H9 (cell line): ENCODE measurements around the gene VAMP8. TPM values are rescaled to one million over a fixed set of nuclear protein-coding genes. Genes with fewer than 3 reads are reported as not detected.

Experiments
- DNase-seq: peaks from one replicate; pipeline ENCODE4 v3.0.0-alpha.2; 2017
- H2AFZ ChIP-seq: one replicate; pipeline ENCODE4 v1.6.1; 2013; ENCODE audit warnings: mild to moderate bottlenecking, low read length, control low read depth, moderate library complexity
- H2AK5ac ChIP-seq: 2 replicates; pipeline ENCODE4 v1.6.1; 2013; ENCODE audit warnings: low read length, control low read depth, mixed read lengths; ENCODE audit not compliant: insufficient read length
- H2BK120ac ChIP-seq: one replicate; pipeline ENCODE4 v1.6.1; 2013; ENCODE audit warnings: low read depth, mild to moderate bottlenecking, low read length, control low read depth, inconsistent platforms; ENCODE audit not compliant: poor library complexity, severe bottlenecking
- H2BK12ac ChIP-seq: 2 replicates; pipeline ENCODE4 v1.6.1; 2013; ENCODE audit warnings: low read length, control low read depth, mixed read lengths, low read depth; ENCODE audit not compliant: insufficient read length
- H2BK15ac ChIP-seq: 2 replicates; pipeline ENCODE4 v1.6.1; 2013; ENCODE audit warnings: low read depth, low read length, control low read depth
- H2BK20ac ChIP-seq: one replicate; pipeline ENCODE4 v1.6.1; 2013; ENCODE audit warnings: low read depth, mild to moderate bottlenecking, low read length, control low read depth, inconsistent platforms; ENCODE audit not compliant: poor library complexity, severe bottlenecking
- H2BK5ac ChIP-seq: 2 replicates; pipeline ENCODE4 v1.6.1; 2013; ENCODE audit warnings: low read length, control low read depth, mixed read lengths; ENCODE audit not compliant: insufficient read length
- H3K14ac ChIP-seq: 2 replicates; pipeline ENCODE4 v1.6.1; 2013; ENCODE audit warnings: low read length, control low read depth; ENCODE audit not compliant: insufficient read depth
- H3K18ac ChIP-seq: 2 replicates; pipeline ENCODE4 v1.6.1; 2013; ENCODE audit warnings: low read depth, mild to moderate bottlenecking, mixed read lengths, low read length, control low read depth; ENCODE audit not compliant: insufficient read length
- H3K23ac ChIP-seq: 2 replicates; pipeline ENCODE4 v1.6.1; 2013; ENCODE audit warnings: low read length, control low read depth, mixed read lengths, low read depth; ENCODE audit not compliant: insufficient read length
- H3K23me2 ChIP-seq: 2 replicates; pipeline ENCODE4 v1.6.1; 2013; ENCODE audit warnings: low read depth, mild to moderate bottlenecking, mixed read lengths, low read length, control low read depth; ENCODE audit not compliant: insufficient read length, poor library complexity, severe bottlenecking
- H3K27ac ChIP-seq: 2 replicates; pipeline ENCODE4 v1.5.1; 2013; ENCODE audit warnings: low read length, control low read depth, mixed read lengths, low read depth; ENCODE audit not compliant: insufficient read length
- H3K27me3 ChIP-seq: 2 replicates; pipeline ENCODE4 v1.6.1; 2013; ENCODE audit warnings: low read length, control low read depth, inconsistent platforms; ENCODE audit not compliant: insufficient read depth
- H3K4ac ChIP-seq: 2 replicates; pipeline ENCODE4 v1.6.1; 2013; ENCODE audit warnings: low read depth, mild to moderate bottlenecking, control low read depth, inconsistent platforms, low read length, moderate library complexity
- H3K4me1 ChIP-seq: 2 replicates; pipeline ENCODE4 v1.6.1; 2013; ENCODE audit warnings: low read length, control low read depth, inconsistent platforms; ENCODE audit not compliant: insufficient read depth
- H3K4me2 ChIP-seq: 2 replicates; pipeline ENCODE4 v1.6.1; 2013; ENCODE audit warnings: low read length, control low read depth, mixed read lengths; ENCODE audit not compliant: insufficient read length, insufficient read depth
- H3K56ac ChIP-seq: 2 replicates; pipeline ENCODE4 v1.6.1; 2013; ENCODE audit warnings: low read depth, mild to moderate bottlenecking, mixed read lengths, low read length, control low read depth; ENCODE audit not compliant: insufficient read length
- H3K79me1 ChIP-seq: 2 replicates; pipeline ENCODE4 v1.6.1; 2013; ENCODE audit warnings: low read depth, mild to moderate bottlenecking, moderate library complexity, low read length, control low read depth, inconsistent platforms; ENCODE audit not compliant: insufficient read depth, poor library complexity, severe bottlenecking
- H3K79me2 ChIP-seq: 2 replicates; pipeline ENCODE4 v1.6.1; 2013; ENCODE audit warnings: low read length, control low read depth, inconsistent platforms; ENCODE audit not compliant: insufficient read depth
- H3K9ac ChIP-seq: 2 replicates; pipeline ENCODE4 v1.6.1; 2013; ENCODE audit warnings: low read length, control low read depth, mixed read lengths; ENCODE audit not compliant: insufficient read length; ENCODE audit errors: extremely low read depth
- H3K9me3 ChIP-seq: one replicate; pipeline ENCODE4 v1.6.1; 2013; ENCODE audit warnings: low read depth, low read length, inconsistent platforms; ENCODE audit not compliant: control insufficient read depth
- H3T11ph ChIP-seq: one replicate; pipeline ENCODE4 v1.6.1; 2013; ENCODE audit warnings: mild to moderate bottlenecking, low read length, control low read depth, inconsistent platforms
- H4K20me1 ChIP-seq: one replicate; pipeline ENCODE4 v1.6.1; 2013; ENCODE audit not compliant: control insufficient read depth, insufficient read length, insufficient read depth
- H4K5ac ChIP-seq: 2 replicates; pipeline ENCODE4 v1.6.1; 2013; ENCODE audit warnings: low read depth, mild to moderate bottlenecking, mixed read lengths, low read length, control low read depth; ENCODE audit not compliant: insufficient read length
- H4K8ac ChIP-seq: replicated peaks from 2 replicates; pipeline ENCODE4 v1.6.1; 2013; ENCODE audit warnings: low read length, control low read depth, mixed read lengths, low read depth; ENCODE audit not compliant: insufficient read length
- H4K91ac ChIP-seq: 2 replicates; pipeline ENCODE4 v1.6.1; 2013; ENCODE audit warnings: low read depth, mild to moderate bottlenecking, moderate library complexity, mixed read lengths, low read length, control low read depth; ENCODE audit not compliant: insufficient read length
- H3K27ac Mint-ChIP-seq, 3 experiments: 2 replicates in 2 of 3; 3 replicates in 1 of 3; pipeline ENCODE4 v1.8.0; 2020 to 2021; ENCODE audit warnings: mixed read lengths in 3 of 3, mild to moderate bottlenecking in 1 of 3, moderate library complexity in 1 of 3
- H3K27me3 Mint-ChIP-seq: 2 replicates; pipeline ENCODE4 v1.8.0; 2021; ENCODE audit warnings: low read depth, mild to moderate bottlenecking, moderate library complexity, mixed read lengths
- H3K36me3 Mint-ChIP-seq, 3 experiments: 2 replicates in 2 of 3; 3 replicates in 1 of 3; pipeline ENCODE4 v1.8.0; 2020 to 2021; ENCODE audit warnings: low read depth in 3 of 3, mixed read lengths in 3 of 3; ENCODE audit not compliant: insufficient read depth in 1 of 3
- H3K4me1 Mint-ChIP-seq, 2 experiments: 2 replicates each; pipeline ENCODE4 v1.8.0; 2020; ENCODE audit warnings: mixed read lengths in 2 of 2
- H3K4me3 Mint-ChIP-seq, 2 experiments: 2 replicates in 1 of 2; 3 replicates in 1 of 2; pipeline ENCODE4 v1.8.0; 2020 to 2021; ENCODE audit warnings: mild to moderate bottlenecking in 2 of 2, mixed read lengths in 2 of 2, moderate library complexity in 1 of 2
- H3K9me3 Mint-ChIP-seq, 2 experiments: 2 replicates in 1 of 2; 3 replicates in 1 of 2; pipeline ENCODE4 v1.8.0; 2020; ENCODE audit warnings: mild to moderate bottlenecking in 2 of 2, mixed read lengths in 2 of 2, moderate library complexity in 1 of 2
- WGBS: extraction: QIAGEN DNeasy Blood & Tissue Kit; methylation state at CpG from one replicate; pipeline ENCODE4 v1.1.7; 2013; ENCODE audit warnings: missing lambda C conversion rate, low lambda C conversion rate, mixed read lengths; ENCODE audit not compliant: insufficient read length; ENCODE audit errors: extremely low coverage; 5-methylcytosine and 5-hydroxymethylcytosine counted together
- total RNA-seq: library from RNA; stranded (reverse); gene quantifications from 2 replicates; pipeline ENCODE4 v1.2.1, GENCODE V29; 2021
- TF ChIP-seq, protein P1 (sequence below): fragments of 200-600 bp; sonication (generic); conservative IDR thresholded peaks from 3 replicates; pipeline ENCODE4 v1.8.0; 2021; ENCODE audit warnings: antibody characterized with exemption, mild to moderate bottlenecking

Gene VAMP8
- total RNA-seq, 1 experiment from 2014 or later = 33.4 TPM

DNA sequence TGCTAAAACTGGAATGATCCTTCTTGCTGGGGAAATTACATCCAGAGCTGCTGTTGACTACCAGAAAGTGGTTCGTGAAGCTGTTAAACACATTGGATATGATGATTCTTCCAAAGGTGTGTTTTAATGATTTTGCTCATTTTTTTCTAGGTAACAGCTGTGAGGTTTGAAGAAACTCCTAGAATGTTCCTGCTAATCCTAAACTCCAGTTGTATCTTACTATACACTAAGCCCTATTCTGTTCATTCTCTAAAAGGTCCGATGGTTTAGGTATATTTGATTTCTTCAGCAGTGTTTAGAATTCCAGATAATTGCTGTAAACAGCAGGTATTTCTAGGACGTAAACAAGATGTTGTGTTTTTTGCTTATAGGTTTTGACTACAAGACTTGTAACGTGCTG lies 36.1 kb upstream of the VAMP8 start:
- H3K27me3 ChIP-seq = no peaks in the 10 kb centered on the region
- Mint-ChIP-seq H3K4me1 (peaks cover 42 to 56% of the 10 kb centered on the region in 2 experiments), H3K36me3 (peaks cover 49 to 69% (median 61%) of the 10 kb centered on the region in 3 experiments), H3K4me3 (peak overlapping the region; percentile 95 to 98), H3K9me3 (peaks cover 0 to 3% of the 10 kb centered on the region in 2 experiments; a peak in 1 of 5 replicates), H3K27me3 (peaks cover 5% of the 10 kb centered on the region; the same call in 1 of the 2 replicates), H3K27ac (peak overlapping the region in 1 of 3 experiments; percentile 97; a peak in 2 of 7 replicates)
- no peak overlapping the region for H3K56ac ChIP-seq
- H3K4ac ChIP-seq = no peak overlapping the region
- WGBS = no CpG with 5 or more reads among the region's 4 CpGs
- no peak overlapping the region for H4K8ac ChIP-seq
- no peak overlapping the region for H3K27ac ChIP-seq
- H3K18ac ChIP-seq = no peak overlapping the region
- H2AFZ ChIP-seq = no peak overlapping the region
- H2BK12ac ChIP-seq = no peak overlapping the region
- TF ChIP-seq, protein P1, sequence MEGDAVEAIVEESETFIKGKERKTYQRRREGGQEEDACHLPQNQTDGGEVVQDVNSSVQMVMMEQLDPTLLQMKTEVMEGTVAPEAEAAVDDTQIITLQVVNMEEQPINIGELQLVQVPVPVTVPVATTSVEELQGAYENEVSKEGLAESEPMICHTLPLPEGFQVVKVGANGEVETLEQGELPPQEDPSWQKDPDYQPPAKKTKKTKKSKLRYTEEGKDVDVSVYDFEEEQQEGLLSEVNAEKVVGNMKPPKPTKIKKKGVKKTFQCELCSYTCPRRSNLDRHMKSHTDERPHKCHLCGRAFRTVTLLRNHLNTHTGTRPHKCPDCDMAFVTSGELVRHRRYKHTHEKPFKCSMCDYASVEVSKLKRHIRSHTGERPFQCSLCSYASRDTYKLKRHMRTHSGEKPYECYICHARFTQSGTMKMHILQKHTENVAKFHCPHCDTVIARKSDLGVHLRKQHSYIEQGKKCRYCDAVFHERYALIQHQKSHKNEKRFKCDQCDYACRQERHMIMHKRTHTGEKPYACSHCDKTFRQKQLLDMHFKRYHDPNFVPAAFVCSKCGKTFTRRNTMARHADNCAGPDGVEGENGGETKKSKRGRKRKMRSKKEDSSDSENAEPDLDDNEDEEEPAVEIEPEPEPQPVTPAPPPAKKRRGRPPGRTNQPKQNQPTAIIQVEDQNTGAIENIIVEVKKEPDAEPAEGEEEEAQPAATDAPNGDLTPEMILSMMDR = no peak
- H3K23me2 ChIP-seq = peaks cover 17% of the 10 kb centered on the region
- no peak overlapping the region for H4K91ac ChIP-seq
- H2BK20ac ChIP-seq = no peak overlapping the region
- H3K4me1 ChIP-seq = 0 out of 2 replicates have a peak, but pooled peaks cover 2% of the 10 kb centered on the region
- H2AK5ac ChIP-seq = no peak overlapping the region
- no peak for DNase-seq
- H3K4me2 ChIP-seq = peak overlapping the region; percentile 86
- no peak overlapping the region for H3T11ph ChIP-seq
- no peak overlapping the region for H2BK120ac ChIP-seq
- no peak overlapping the region for H3K23ac ChIP-seq
- H4K5ac ChIP-seq = no peak overlapping the region
- no peak overlapping the region for H2BK5ac ChIP-seq
- no peaks in the 10 kb centered on the region for H3K79me1 ChIP-seq
- no peaks in the 10 kb centered on the region for H4K20me1 ChIP-seq
- no peak overlapping the region for H2BK15ac ChIP-seq
- peak overlapping the region; percentile 96 for H3K9ac ChIP-seq
- H3K14ac ChIP-seq = no peak overlapping the region
- H3K9me3 ChIP-seq = no peaks in the 10 kb centered on the region
- peaks cover 25% of the 10 kb centered on the region for H3K79me2 ChIP-seq
